Peyer's patch (tissue), 4 donors: ENCODE measurements around the gene KLHL17. TPM values are rescaled to one million over a fixed set of nuclear protein-coding genes. Genes with fewer than 3 reads are reported as not detected.

Source experiments
- DNase-seq, 3 donors: peaks; one replicate each; pipeline ENCODE4 v3.0.0-alpha.2; 2017 to 2019
- H3K27ac ChIP-seq, 4 donors: fragments of 200-600 bp; sonication (generic); one replicate each; pipeline ENCODE4 v1.5.1; 2016 to 2019
- H3K27me3 ChIP-seq, 2 donors: fragments of 200-600 bp; sonication (generic); one replicate each; pipeline ENCODE4 v1.5.1; 2019
- H3K36me3 ChIP-seq, 3 donors: fragments of 200-600 bp; sonication (generic); one replicate each; pipeline ENCODE4 v1.5.1; 2016 to 2019
- H3K4me1 ChIP-seq, 4 donors: fragments of 200-600 bp; sonication (generic); one replicate each; pipeline ENCODE4 v1.5.1; 2016 to 2019
- H3K4me3 ChIP-seq, 4 donors: fragments of 200-600 bp; sonication (generic); 1 replicate in 3 of 4; 2 replicates in 1 of 4; pipeline ENCODE4 v1.5.1; 2016 to 2019; ENCODE audit warnings: mild to moderate bottlenecking in 1 of 4
- H3K9me3 ChIP-seq, 4 donors: fragments of 200-600 bp; sonication (generic); one replicate each; pipeline ENCODE4 v1.5.1; 2016 to 2019; ENCODE audit warnings: mild to moderate bottlenecking in 1 of 4
- CTCF ChIP-seq, 6 experiments: fragments of 450-650 bp in 4 of 6; fragments of 200-600 bp in 2 of 6; sonication (generic) in 1 of 6; IDR thresholded peaks; one replicate each; pipeline ENCODE4 v1.5.1; 2017 to 2019; ENCODE audit warnings: antibody characterized with exemption in 6 of 6, mild to moderate bottlenecking in 3 of 6, moderate library complexity in 1 of 6
- POLR2A ChIP-seq, 2 donors: fragments of 450-650 bp; IDR thresholded peaks; one replicate each; pipeline ENCODE4 v1.5.1; 2017; ENCODE audit warnings: antibody characterized with exemption in 2 of 2, mild to moderate bottlenecking in 2 of 2, moderate library complexity in 2 of 2
- total RNA-seq, 4 donors: library from RNA; depleted of rRNA; stranded (reverse); fragments of >200 nt; gene quantifications; one replicate each; pipeline ENCODE4 v1.1.0, GENCODE V29; 2016

The KLHL17 gene
- total RNA-seq, 4 donors from 2014 or later: 14.9 to 17.0 (median 15.8) TPM

DNA sequence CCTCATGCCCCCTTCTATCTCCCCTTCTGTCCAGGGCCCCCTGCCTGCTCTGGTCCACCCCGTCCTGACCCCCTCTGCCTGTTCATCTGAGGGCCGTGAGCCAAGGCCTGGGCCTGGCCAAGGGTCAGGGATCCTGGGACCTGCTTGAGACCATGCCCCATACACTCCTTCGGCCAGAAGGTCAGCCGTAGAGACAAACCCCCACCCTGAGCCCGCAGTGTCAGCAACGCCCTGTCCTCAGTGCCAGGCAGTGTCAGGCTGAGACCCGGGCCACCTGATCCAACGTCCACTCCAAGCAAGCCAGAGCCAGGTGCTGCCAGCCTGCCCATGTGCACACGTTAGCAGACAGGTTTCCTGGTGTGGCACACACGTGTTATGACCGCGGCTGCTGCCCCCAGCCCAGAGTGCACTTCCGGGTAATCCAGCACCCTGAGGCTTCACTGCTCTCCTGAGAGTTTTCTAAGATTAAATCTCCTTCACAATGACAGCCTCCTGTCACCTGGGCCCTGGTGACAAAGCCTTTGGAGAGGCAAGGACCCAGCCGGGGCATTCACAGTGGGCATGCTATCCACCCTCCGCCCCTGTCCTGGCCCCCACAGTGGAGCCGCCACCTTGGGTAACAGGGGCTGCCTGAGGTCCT is 46.8 kb upstream of the KLHL17 start:
- H3K27me3 ChIP-seq: peaks cover 0 to 20% of the 10 kb centered on the region in 2 donors
- DNase-seq: no peak
- H3K9me3 ChIP-seq: no peaks in the 10 kb centered on the region
- no peak for TF ChIP-seq CTCF (IDR thresholded peaks at IDR 0.05)
- TF ChIP-seq POLR2A (IDR thresholded peaks at IDR 0.05): no peak
- no peak overlapping the region for H3K27ac ChIP-seq
- no peak overlapping the region for H3K4me3 ChIP-seq
- no peaks in the 10 kb centered on the region for H3K36me3 ChIP-seq
- peaks cover 0 to 39% (median 0%) of the 10 kb centered on the region in 4 donors for H3K4me1 ChIP-seq

GRCh38 chr1:914131-914890 is 46.1 kb upstream of the KLHL17 start:
- H3K4me1 ChIP-seq: peaks cover 0 to 39% (median 0%) of the 10 kb centered on the region in 4 donors
- H3K36me3 ChIP-seq: no peaks in the 10 kb centered on the region
- DNase-seq: no peak
- H3K9me3 ChIP-seq: no peaks in the 10 kb centered on the region
- H3K27ac ChIP-seq: no peak overlapping the region
- H3K4me3 ChIP-seq: no peak overlapping the region
- TF ChIP-seq POLR2A (IDR thresholded peaks at IDR 0.05) (no peak), CTCF (IDR thresholded peaks at IDR 0.05) (no peak)
- H3K27me3 ChIP-seq: peaks cover 0 to 24% of the 10 kb centered on the region in 2 donors

DNA sequence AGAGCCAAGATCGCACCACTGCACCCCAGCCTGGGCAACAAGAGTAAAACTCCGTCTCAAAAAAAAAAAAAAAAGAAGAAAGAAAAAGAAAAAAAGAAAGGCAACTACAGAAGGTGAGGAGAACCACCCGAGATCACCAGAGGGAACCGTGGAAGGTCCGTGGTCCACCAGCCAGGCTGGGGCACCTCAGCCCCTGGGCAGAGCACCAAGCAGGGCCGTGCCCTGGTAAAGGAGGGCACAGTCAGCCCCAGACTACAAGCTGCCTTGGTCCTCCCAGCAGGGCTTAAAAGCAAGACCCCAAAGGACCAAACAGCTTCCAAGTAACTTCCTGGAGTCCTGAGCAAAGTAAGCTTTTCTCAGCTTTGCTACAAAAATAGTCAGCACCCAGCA is 45.5 kb upstream of the KLHL17 start:
- Histone ChIP-seq H3K36me3 (no peaks in the 10 kb centered on the region), H3K9me3 (no peaks in the 10 kb centered on the region), H3K27ac (no peak overlapping the region), H3K4me1 (peaks cover 0 to 38% (median 0%) of the 10 kb centered on the region in 4 donors), H3K27me3 (peaks cover 0 to 28% of the 10 kb centered on the region in 2 donors), H3K4me3 (no peak overlapping the region)
- DNase-seq: no peak
- TF ChIP-seq CTCF (IDR thresholded peaks at IDR 0.05) (no peak), POLR2A (IDR thresholded peaks at IDR 0.05) (no peak)

GRCh38 chr1:915295-916172 is 44.9 kb upstream of the KLHL17 start:
- TF ChIP-seq POLR2A (IDR thresholded peaks at IDR 0.05) (no peak), CTCF (IDR thresholded peaks at IDR 0.05) (no peak)
- DNase-seq: peak in 1 of 3 donors; percentile 13
- no peak overlapping the region for H3K4me3 ChIP-seq
- H3K4me1 ChIP-seq: peaks cover 0 to 38% (median 3%) of the 10 kb centered on the region in 4 donors
- no peak overlapping the region for H3K27ac ChIP-seq
- H3K27me3 ChIP-seq: peaks cover 0 to 28% of the 10 kb centered on the region in 2 donors
- no peaks in the 10 kb centered on the region for H3K36me3 ChIP-seq
- H3K9me3 ChIP-seq: no peaks in the 10 kb centered on the region
